ENCODE data around the gene CES5A. TPM values are rescaled to one million over a fixed set of nuclear protein-coding genes. Genes with fewer than 3 reads are reported as not detected.

Gene CES5A
- total RNA-seq, 4 donors from 2014 or later = not detected

DNA sequence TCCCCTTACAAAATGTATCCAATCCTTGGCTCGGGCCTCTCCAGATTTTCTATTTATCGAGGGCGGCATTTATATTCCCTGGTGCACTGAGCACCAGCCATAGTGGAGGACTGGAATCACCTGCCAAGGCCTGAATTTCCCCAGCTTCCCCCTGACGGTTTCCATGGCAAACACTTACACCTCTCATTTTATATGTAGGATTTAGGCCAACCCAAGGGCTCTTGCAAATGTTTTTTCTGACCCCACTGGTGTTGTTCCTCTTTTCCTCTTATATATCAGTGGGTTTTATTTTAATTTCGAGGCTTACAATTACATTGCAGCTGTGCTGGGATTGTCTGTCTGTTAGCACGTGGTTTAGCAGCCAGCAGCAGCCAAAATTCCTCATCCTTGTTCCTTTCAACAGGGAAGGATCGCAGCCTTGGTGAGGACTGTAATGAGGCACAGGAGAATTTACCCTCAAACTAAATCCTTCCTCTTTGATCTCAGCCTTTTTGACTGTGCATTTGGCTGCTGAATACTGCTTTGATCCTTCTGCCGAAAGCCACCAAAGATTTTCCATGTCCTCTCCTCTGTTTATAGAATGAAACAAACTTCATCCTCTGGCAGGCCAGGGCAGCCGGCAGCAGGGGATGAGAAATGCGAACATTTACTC, 26.5 kb upstream of the CES5A start:
- ATAC-seq (ENCODE audit: low FRiP score) (no peak), DNase-seq (ENCODE audit: low spot score) (no peak)
- TF ChIP-seq, protein P1, sequence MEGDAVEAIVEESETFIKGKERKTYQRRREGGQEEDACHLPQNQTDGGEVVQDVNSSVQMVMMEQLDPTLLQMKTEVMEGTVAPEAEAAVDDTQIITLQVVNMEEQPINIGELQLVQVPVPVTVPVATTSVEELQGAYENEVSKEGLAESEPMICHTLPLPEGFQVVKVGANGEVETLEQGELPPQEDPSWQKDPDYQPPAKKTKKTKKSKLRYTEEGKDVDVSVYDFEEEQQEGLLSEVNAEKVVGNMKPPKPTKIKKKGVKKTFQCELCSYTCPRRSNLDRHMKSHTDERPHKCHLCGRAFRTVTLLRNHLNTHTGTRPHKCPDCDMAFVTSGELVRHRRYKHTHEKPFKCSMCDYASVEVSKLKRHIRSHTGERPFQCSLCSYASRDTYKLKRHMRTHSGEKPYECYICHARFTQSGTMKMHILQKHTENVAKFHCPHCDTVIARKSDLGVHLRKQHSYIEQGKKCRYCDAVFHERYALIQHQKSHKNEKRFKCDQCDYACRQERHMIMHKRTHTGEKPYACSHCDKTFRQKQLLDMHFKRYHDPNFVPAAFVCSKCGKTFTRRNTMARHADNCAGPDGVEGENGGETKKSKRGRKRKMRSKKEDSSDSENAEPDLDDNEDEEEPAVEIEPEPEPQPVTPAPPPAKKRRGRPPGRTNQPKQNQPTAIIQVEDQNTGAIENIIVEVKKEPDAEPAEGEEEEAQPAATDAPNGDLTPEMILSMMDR (IDR thresholded peaks at IDR 0.05) = no peak

DNA sequence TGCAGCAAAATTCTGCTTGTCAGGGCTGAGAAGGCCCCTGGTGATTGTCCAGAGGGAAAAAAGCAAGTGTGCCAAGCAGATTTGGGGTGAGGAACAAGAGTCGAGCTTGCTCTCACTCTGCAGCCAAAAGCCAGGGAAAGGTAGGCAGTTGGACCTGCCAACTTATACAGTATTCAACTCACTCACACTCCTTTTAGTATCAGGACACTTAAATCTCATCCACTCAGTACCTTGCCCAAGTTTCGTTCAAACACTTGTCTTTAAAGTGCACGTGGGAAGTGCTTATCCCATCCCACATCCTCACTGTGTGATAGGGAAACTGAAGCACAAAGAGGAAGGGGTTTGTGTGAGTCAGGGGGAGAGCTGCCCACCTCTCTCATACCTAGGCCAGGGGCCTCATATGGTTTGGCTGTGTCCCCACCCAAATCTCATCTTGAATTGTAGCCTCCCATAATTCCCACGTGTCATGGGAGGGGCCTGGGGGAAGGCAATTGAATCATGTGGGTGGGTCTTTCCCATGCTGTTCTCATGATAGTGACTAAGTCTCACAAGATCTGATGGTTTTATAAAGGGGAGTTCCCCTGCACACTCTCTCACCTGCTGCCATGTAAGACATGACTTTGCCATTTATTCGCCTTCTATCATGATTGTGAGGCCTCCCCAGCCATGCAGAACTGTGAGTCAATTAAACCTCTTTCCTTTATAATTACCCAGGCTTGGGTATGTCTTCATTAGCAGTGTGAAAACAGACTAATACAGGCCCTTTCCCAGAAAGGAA, 25.6 kb upstream of the CES5A start:
- TF ChIP-seq, protein P1 (IDR thresholded peaks at IDR 0.05) = no peak
- DNase-seq (ENCODE audit: low spot score) (no peak), ATAC-seq (ENCODE audit: low FRiP score) (no peak)

DNA sequence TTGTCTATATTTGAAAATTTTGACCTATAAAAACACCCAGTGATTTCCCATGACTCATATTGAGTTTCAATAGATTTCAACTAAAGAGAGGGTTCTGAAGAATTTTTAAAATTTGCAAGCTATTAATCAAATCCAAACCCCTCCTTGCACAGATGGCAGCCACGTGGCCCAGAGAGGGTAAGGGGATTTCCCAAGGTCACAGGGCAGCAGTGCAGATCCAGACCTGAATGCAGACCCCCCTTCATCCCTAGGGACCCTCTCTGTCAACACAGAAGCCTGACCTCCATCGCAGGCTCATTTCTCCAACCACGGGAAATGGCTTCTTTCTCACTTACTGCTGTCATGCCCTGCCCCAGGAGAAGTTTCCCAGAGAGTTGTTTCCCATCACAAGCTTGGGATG, 24.7 kb upstream of the CES5A start:
- ATAC-seq (ENCODE audit: low FRiP score) (no peak), DNase-seq (ENCODE audit: low spot score) (no peak)
- TF ChIP-seq, protein P1 (IDR thresholded peaks at IDR 0.05) = no peak

DNA sequence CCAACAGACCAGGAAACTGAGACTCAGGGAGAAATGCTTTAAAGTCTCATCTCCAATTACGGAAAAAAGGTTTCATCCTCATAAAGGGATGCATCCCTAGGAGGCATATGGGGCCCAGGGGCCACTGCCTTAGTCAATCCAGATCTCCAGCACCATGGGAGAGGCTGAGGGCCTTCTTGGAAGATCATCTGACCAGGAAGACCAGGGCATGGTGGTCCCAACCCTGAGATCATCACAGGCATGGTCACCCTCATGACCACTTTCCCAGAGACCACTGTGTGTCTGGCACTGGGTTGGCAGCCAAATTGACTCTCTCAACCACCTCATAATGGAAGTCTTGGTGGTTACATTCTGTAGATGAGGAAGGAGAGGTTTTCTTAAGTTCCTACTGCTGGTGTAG, 23.4 kb upstream of the CES5A start:
- TF ChIP-seq, protein P1 (IDR thresholded peaks at IDR 0.05) = no peak
- no peak for DNase-seq (ENCODE audit: low spot score)
- no peak for ATAC-seq (ENCODE audit: low FRiP score)

DNA sequence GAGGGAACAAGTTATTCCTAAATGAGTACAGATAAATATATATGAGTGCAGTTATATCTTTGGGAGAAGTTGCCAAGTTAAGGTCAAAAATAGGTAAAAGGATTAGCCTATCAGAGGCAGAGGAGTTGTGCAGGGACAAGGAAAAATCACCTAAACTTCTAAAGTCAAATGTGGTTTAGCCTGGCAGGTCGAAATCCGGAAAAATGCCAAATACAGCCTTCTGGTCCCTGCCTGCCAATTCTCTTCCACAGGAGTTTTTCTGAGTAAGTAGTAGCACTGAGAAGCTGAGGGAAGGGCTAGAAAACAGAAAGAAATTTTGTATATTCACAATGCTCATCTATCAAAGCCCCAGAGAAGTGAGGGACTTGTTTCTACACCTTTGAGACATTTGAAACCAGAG, 17.6 kb upstream of the CES5A start:
- TF ChIP-seq, protein P1 (IDR thresholded peaks at IDR 0.05) = no peak
- ATAC-seq (ENCODE audit: low FRiP score) (no peak), DNase-seq (ENCODE audit: low spot score) (no peak)

DNA sequence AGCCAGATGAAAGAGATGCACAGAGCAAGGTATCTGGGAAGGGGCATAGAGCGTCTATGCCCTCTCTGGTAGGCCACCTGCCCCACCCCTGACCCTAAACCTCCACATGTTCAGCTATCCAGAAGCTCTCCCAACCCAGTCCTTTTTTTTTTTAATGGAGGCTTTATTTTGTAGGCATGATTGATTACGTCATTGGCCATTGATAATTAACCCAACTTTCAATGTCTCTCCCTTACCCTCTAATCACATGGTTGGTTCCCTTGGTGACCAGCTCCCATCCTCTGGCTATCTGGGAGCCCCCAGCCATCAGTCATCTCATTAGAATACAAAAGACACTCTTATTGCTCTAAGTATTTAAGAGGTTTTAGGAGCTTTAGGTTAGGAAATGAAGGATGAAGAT, 14.3 kb upstream of the CES5A start:
- ATAC-seq (ENCODE audit: low FRiP score) (no peak), DNase-seq (ENCODE audit: low spot score) (no peak)
- TF ChIP-seq, protein P1 (IDR thresholded peaks at IDR 0.05) = no peak

DNA sequence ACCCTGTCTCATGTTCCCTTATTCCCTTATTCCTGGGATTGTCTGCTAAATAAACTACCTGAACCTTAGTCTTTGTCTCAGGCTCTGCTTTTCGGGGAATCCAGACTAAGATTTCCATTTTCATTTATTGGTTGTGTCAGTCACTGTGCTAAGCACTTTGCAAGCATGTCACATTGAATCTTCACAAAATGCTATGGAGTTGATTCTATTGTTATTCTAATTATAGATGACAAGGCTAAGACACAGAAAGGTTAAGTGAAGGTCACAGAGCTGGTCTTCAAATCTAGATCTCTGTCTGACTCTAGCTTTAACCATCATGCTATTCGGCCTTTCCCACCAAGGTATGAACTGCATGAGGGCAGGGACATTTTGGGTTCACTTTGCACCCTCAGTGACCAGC, 13.4 kb upstream of the CES5A start:
- DNase-seq (ENCODE audit: low spot score) = no peak

More for the DNA sequence above, 13.4 kb upstream of the CES5A start:
- no peak for ATAC-seq (ENCODE audit: low FRiP score)
- TF ChIP-seq, protein P1 (IDR thresholded peaks at IDR 0.05) = no peak
